IPS-NIHi7 (cell line): Measurements from ENCODE around the gene DBX1.
"Not testable (repeated sequence)": the region's sequence is repeated elsewhere in the genome, so short reads cannot be mapped to it uniquely, and the experiment has no call there.

Experiments used
- DNase-seq: peaks from one replicate; pipeline ENCODE4 v3.0.0; 2012; ENCODE audit warnings: mixed read lengths; ENCODE audit errors: extremely low spot score

DBX1 gene, protein sequence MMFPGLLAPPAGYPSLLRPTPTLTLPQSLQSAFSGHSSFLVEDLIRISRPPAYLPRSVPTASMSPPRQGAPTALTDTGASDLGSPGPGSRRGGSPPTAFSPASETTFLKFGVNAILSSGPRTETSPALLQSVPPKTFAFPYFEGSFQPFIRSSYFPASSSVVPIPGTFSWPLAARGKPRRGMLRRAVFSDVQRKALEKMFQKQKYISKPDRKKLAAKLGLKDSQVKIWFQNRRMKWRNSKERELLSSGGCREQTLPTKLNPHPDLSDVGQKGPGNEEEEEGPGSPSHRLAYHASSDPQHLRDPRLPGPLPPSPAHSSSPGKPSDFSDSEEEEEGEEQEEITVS

GRCh38 chr11:20160425-20161229 is at the start of gene DBX1:
Gene DBX1 (minus strand): TSS chr11:20160475. CDS start chr11:20160324, 151 bp downstream.
- no peak for DNase-seq

DNA sequence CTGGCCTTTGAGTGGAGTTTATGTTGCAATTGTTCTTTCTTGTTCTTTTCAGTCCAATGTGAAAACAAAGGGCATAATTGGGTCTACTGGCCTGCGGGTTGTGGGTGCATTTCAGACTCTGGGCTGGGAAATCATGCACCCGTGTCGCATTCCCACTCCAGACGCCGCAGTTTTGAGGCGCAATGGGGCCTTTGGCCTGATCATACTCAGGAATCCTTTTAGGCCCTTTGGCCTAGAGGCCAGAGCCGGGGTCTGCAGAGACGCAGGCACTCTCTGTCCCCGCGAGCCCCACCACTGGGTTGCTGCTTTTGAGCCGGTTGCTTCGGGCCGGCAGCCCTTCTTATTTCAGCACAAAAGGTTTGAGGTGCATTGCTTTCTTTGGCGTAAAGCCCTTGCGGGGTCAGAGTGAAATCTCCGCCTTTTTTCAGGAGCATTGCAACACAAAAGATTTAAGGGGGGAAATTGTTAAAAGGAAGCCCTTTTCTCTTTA is 48.4 kb upstream of the DBX1 start:
- peak; percentile 39 for DNase-seq

- DNase-seq: peak; percentile 47
Measured at GRCh38 chr11:20207781-20208621, 47.7 kb upstream of the DBX1 start.

- DNase-seq: no peak
Measured at GRCh38 chr11:20205807-20206206, 45.5 kb upstream of the DBX1 start.

GRCh38 chr11:20204681-20205080 is 44.4 kb upstream of the DBX1 start:
- no peak for DNase-seq

- DNase-seq: no peak
Measured at GRCh38 chr11:20203831-20204230, 43.6 kb upstream of the DBX1 start.

GRCh38 chr11:20201231-20201630 is 41.0 kb upstream of the DBX1 start:
- no peak for DNase-seq

DNA sequence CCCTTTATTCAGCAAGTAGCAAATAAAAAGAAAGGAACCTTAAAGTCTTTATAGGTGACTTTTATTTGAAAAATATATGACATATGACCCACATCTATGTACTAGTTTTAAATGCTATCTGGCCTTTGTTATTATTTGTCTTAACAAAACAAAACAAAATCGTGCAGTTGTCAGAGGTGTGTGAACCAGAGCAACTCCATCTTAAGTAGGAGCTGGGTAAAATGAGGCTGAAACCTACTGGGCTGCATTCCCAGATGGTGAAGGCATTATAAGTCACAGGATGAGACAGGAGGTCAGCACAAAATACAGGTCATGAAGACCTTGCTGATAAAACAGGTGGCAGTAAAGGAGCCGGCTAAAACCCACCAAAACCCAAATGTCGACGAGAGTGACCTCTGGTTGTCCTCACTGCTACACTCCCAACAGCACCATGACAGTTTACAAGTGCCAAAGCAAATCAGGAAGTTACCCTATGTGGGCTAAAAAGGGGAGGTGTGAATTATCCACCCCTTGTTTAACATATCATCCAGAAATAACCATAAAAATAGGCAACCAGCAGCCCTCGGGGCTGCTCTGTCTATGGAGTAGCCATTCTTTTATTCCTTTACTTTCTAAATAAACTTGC is 40.2 kb upstream of the DBX1 start:
- DNase-seq: not testable (repeated sequence)

DNA sequence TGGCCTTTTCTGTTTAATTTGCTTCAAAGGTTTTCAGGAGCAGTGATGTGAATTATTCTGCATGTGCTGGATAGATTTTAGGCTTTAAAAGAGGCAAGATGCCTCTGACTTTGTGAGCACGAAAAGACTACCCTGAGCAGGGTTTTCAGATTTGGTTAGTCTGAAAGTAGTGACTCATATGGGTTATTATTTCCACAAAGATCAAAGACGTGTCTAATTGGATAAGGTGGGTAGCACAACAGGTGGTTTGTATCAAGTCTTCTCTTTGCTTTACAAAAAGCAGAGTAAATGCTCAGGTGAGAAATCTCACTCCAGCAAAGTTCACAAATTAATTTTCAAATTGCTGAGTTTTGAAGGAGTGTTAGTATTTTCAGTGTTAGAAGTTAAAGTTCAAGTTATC is 37.6 kb upstream of the DBX1 start:
- DNase-seq: no peak

GRCh38 chr11:20194470-20194869 is 34.2 kb upstream of the DBX1 start:
- no peak for DNase-seq

GRCh38 chr11:20193307-20193706 is 33.0 kb upstream of the DBX1 start:
- no peak for DNase-seq

- no peak for DNase-seq
Measured at GRCh38 chr11:20192641-20193040, 32.4 kb upstream of the DBX1 start.

- DNase-seq: no peak
Measured at GRCh38 chr11:20192151-20192550, 31.9 kb upstream of the DBX1 start.

GRCh38 chr11:20178976-20179375 is 18.7 kb upstream of the DBX1 start:
- no peak for DNase-seq

DNA sequence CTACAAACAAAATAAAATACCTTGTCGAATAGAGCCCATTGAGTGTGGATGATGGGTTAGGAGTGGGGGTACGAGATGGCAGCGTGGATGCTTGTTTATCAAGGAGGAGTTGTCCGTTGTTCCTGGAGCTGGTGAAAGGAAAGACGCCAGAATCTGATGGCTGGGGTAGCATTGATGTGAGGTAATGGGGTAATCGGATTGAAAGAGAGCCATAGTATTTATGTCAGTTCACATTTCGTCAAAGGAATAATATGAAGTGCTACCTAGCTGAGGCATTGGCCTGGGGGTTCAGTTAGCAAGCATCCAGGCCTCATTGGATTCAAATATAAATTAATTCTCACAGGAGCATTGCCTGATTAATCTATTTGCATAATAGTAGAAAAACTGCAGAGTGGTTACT is 16.9 kb upstream of the DBX1 start:
- no peak for DNase-seq

GRCh38 chr11:20172721-20173447 is 12.6 kb upstream of the DBX1 start:
- no peak for DNase-seq

DNA sequence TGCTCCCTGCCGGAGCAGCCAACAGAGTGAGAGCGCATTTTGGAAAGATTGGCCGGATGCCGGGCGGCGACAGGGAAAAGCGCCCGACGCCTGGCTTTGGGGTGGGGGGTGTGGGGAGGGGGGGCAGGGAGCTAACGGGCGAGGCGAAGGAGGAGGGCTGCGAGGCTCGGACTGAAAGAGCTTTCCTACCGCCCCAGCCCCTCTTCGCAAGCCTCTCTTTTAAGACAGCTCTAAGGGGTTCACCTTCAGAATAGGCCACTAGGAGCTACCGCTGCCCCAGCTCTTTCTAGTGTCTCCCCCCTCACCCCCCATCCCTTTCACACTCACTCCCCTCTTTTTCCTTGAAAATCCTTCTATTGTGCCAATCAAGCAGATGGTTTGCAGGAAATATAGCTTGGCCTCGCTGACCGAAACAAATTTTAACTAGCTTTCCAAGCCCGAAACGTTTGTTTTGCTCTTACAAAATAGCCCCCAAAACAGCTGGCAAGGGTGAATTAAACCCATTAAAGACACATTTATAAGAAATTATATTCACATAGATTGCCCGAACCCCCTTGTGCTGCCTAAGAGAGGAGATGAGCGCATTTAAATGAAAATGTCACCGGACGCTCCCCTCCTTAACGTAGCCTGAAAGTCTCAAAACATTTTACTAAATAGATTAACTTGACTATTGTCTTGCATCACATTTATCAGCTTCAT is 3.7 kb upstream of the DBX1 start:
- peak; percentile 60 for DNase-seq

DNA sequence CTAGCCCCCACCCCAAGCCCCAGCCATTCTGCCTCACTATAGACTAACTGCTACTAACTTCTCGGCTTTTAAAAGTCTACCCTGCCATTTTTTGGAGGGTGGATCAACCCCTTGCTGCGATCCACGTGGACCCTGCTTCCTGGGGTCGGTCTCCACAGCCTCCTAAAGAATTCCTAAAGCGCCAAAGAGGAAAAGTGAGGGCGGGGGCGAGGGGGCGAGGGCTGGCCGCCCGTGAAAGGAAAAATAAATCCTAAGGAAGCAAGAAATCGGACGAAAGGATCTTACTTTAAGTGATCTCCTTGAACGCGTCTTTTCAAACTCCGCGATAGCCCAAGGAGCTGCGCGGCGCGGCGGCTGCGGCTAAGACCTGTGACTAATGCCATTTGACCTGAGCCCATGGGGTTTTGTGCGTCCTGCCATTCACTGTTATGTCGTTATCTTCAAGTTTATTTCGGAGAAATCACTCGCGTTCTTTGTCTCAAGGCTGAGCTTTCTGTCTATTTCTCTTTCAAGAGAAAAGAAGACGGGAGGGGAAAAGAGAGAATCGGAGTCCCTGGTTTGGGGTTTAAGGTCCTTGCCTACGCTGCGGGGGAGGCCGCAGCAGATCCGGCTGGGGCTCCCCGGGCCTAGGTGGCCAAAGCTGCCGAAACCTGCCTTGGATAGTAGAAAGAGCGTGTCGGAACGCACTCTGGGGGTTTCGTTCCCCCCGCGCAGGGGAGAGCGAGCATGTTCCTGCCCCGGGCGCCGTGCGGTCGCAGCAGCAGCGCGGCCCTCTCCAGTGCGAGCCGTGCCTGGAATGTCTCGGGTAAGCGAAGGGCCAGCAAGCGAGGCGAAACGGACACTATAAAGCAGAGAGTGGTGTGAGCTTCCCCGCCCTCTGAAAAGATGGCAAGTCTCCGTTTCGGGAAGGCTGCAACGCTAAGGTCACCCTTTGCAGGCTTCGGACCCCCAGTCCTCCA is 2.8 kb upstream of the DBX1 start:
- DNase-seq: peak; percentile 43
